Caco-2 (cell line): ENCODE measurements around the gene PAPPA2. TPM values are rescaled to one million over a fixed set of nuclear protein-coding genes. Genes with fewer than 3 reads are reported as not detected.

Experiments used
- BruUV-seq: library from RNA; stranded (reverse); fragments of 400-500 nt; replicated peaks from 2 replicates; lab custom pipeline; 2021; lab: Mats Ljungman, UMichigan
- CTCF ChIA-PET: fragments of 300-600 bp; sonication (Branson Sonifier 250); formaldehyde crosslinking; loops from one replicate; lab custom pipeline; 2022; ENCODE audit warnings: antibody characterized with exemption; lab: Charles Lee
- POLR2A ChIA-PET: fragments of 300-600 bp; sonication (Branson Sonifier 250); formaldehyde crosslinking; loops from one replicate; lab custom pipeline; 2022; ENCODE audit warnings: antibody characterized with exemption; lab: Charles Lee
- DNase-seq, 2 experiments: peaks; one replicate each; pipeline versions ENCODE4 v3.0.0 to v3.0.0-alpha.2; 2020 to 2022
- H3K27me3 ChIP-seq: replicated peaks from 2 replicates; pipeline ENCODE4 v1.6.0; 2011; ENCODE audit warnings: low read length; ENCODE audit not compliant: control insufficient read depth, insufficient read depth
- H3K36me3 ChIP-seq: 2 replicates; pipeline ENCODE4 v1.5.1; 2011; ENCODE audit warnings: low read length; ENCODE audit not compliant: control insufficient read depth, insufficient read depth
- H3K4me1 ChIP-seq: fragments of 250-450 bp; sonication (Bioruptor Pico); 2 replicates; pipeline ENCODE4 v1.5.1; 2020; ENCODE audit warnings: mild to moderate bottlenecking
- H3K4me3 ChIP-seq: 2 replicates; pipeline ENCODE4 v1.5.1; 2011; ENCODE audit warnings: low read depth, mild to moderate bottlenecking, control low read depth, low read length
- H3K9me3 ChIP-seq: fragments of 250-450 bp; sonication (Bioruptor Pico); 2 replicates; pipeline ENCODE4 v1.5.1; 2020; ENCODE audit warnings: mild to moderate bottlenecking, moderate library complexity
- H3K27ac Mint-ChIP-seq: one replicate; pipeline ENCODE4 v1.8.0; 2022; ENCODE audit warnings: mixed read lengths; ENCODE audit not compliant: unreplicated experiment
- H3K27me3 Mint-ChIP-seq: one replicate; pipeline ENCODE4 v1.8.0; 2022; ENCODE audit warnings: mixed read lengths; ENCODE audit not compliant: insufficient read depth, unreplicated experiment
- H3K36me3 Mint-ChIP-seq: one replicate; pipeline ENCODE4 v1.8.0; 2022; ENCODE audit warnings: mild to moderate bottlenecking, mixed read lengths; ENCODE audit not compliant: insufficient read depth, unreplicated experiment
- H3K4me1 Mint-ChIP-seq: one replicate; pipeline ENCODE4 v1.8.0; 2022; ENCODE audit warnings: low read depth, mixed read lengths; ENCODE audit not compliant: unreplicated experiment
- H3K4me3 Mint-ChIP-seq: one replicate; pipeline ENCODE4 v1.8.0; 2022; ENCODE audit warnings: mild to moderate bottlenecking, moderate library complexity, mixed read lengths; ENCODE audit not compliant: unreplicated experiment
- H3K9me3 Mint-ChIP-seq: one replicate; pipeline ENCODE4 v1.8.0; 2022; ENCODE audit warnings: mixed read lengths; ENCODE audit not compliant: unreplicated experiment
- CTCF ChIP-seq, 2 experiments: fragments of 200-600 bp in 1 of 2; IDR thresholded peaks; 1 replicate in 1 of 2; 2 replicates in 1 of 2; pipeline versions ENCODE4 v1.5.1 to v1.8.0; 2011 to 2022; ENCODE audit warnings: antibody characterized with exemption in 1 of 2, control low read depth in 1 of 2, inconsistent platforms in 1 of 2, low read depth in 1 of 2, low read length in 1 of 2, mild to moderate bottlenecking in 1 of 2, moderate library complexity in 1 of 2; ENCODE audit not compliant: insufficient read depth in 1 of 2, severe bottlenecking in 1 of 2, unreplicated experiment in 1 of 2
- intact Hi-C: fragments of 100-400 bp; cut with micrococcal nuclease; formaldehyde crosslinking; loops from one replicate; pipeline ENCODE4 v1.10.0; 2022; ENCODE audit not compliant: unreplicated experiment
- total RNA-seq: library from RNA; stranded (reverse); gene quantifications from 2 replicates; pipeline ENCODE4 v1.2.3, GENCODE V29; 2022

PAPPA2 gene
- total RNA-seq, 1 experiment from 2014 or later: 0.18 TPM

DNA sequence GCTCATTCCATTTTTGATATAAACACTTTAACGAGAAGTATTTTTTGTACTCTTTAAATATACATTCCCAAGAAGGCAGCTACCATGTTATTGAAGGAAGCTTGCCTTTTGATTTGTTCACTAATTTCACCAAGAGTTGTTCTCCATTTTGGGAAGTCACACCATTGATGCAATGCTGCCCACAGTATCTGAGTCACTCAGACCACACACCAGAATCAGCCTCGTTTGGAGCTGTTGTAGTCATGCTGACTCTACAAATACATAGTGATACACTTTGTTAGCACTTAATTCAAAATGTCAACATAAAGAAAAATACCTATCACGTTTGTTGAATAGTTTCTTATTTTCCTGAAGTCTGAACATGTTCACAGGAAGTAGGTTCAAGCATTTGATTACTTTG is 78.7 kb downstream of the PAPPA2 start:
- no peak for DNase-seq
- H3K4me1 ChIP-seq: no peaks in the 10 kb centered on the region
- no peaks in the 10 kb centered on the region for H3K36me3 ChIP-seq
- ChIA-PET CTCF (no interaction called here), POLR2A (no interaction called here)
- Mint-ChIP-seq H3K27me3 (peaks cover 4% of the 10 kb centered on the region), H3K27ac (no peak overlapping the region), H3K36me3 (no peaks in the 10 kb centered on the region), H3K4me3 (no peak overlapping the region), H3K4me1 (no peaks in the 10 kb centered on the region), H3K9me3 (no peaks in the 10 kb centered on the region)
- H3K4me3 ChIP-seq: no peak overlapping the region
- BruUV-seq: no TSS peak
- no peaks in the 10 kb centered on the region for H3K9me3 ChIP-seq
- no peaks in the 10 kb centered on the region for H3K27me3 ChIP-seq
- TF ChIP-seq CTCF (IDR thresholded peaks at IDR 0.05; ENCODE audit: insufficient read depth in 1 of 2, low read depth in 1 of 2, low read length in 1 of 2, severe bottlenecking in 1 of 2, unreplicated experiment in 1 of 2): no peak
- intact Hi-C loops: no loop called here

DNA sequence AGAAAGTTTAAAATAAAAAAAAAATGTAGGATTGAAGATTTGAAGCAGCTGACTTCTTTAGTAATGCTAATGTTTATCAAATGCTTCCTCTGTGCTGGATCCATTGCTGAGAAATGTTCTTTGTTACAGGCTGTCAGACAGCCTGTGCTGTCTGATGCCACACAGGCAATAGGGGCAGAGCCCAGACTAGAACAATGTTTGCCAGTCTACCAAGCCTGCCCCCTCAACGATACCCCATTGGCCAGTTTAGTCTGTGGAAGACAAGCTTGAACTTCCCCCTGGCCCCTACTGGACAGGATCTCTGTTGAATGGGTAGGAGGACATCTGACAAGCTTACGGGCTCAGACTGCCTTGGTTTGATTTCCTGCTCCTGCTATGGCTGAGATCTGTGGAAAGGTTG is 79.4 kb downstream of the PAPPA2 start:
- ChIA-PET POLR2A (no interaction called here), CTCF (no interaction called here)
- no peaks in the 10 kb centered on the region for H3K36me3 Mint-ChIP-seq
- Histone ChIP-seq H3K36me3 (no peaks in the 10 kb centered on the region), H3K27me3 (no peaks in the 10 kb centered on the region), H3K4me1 (no peaks in the 10 kb centered on the region), H3K9me3 (no peaks in the 10 kb centered on the region), H3K4me3 (no peak overlapping the region)
- intact Hi-C loops: no loop called here
- H3K27ac Mint-ChIP-seq: no peak overlapping the region
- H3K4me1 Mint-ChIP-seq: no peaks in the 10 kb centered on the region
- DNase-seq: no peak
- H3K27me3 Mint-ChIP-seq: peaks cover 4% of the 10 kb centered on the region
- no peak for TF ChIP-seq CTCF (IDR thresholded peaks at IDR 0.05; ENCODE audit: insufficient read depth in 1 of 2, low read depth in 1 of 2, low read length in 1 of 2, severe bottlenecking in 1 of 2, unreplicated experiment in 1 of 2)
- no peaks in the 10 kb centered on the region for H3K9me3 Mint-ChIP-seq
- H3K4me3 Mint-ChIP-seq: no peak overlapping the region
- no TSS peak for BruUV-seq

DNA sequence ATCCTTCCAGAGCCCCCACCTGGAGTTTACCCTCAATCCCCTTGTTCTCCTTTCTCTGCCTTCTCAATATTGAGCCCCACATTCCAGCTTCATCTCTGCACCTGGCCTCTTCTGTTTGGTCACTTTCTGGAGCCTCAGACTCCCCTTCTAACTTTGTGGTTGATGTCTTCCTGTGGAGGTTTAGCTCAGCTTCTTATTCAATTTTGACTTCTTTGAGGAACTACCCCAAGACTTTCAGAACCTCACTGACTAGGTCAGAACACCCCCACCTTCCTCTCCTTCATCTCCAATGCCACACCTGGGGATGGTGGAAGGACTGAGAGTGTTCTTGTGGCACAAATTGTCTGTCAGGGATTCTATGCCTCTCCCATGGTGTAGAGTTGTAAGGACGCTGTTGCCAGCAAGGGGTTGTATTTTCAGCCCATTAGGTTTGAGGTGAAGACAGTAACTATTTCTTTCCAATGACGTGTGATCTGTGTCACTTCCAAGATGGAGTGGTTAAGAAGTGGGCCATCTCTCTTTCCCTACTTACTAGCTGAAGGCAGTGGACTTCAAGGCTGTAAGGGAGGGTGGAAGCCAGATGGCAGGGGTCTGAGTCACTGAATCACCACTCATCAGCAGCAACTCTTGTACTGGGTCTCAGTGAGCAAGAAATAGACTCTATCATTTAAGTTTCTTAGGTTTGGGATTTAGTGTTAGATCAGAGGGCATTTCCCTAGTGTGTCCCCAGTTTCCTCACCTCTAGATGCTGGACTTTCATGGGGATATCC is 80.6 kb downstream of the PAPPA2 start:
- intact Hi-C loops: no loop called here
- Mint-ChIP-seq H3K27ac (no peak overlapping the region), H3K4me3 (no peak overlapping the region), H3K4me1 (no peaks in the 10 kb centered on the region), H3K36me3 (no peaks in the 10 kb centered on the region), H3K27me3 (no peaks in the 10 kb centered on the region), H3K9me3 (no peaks in the 10 kb centered on the region)
- ChIA-PET POLR2A (no interaction called here), CTCF (no interaction called here)
- no peak for DNase-seq
- no peaks in the 10 kb centered on the region for H3K27me3 ChIP-seq
- no peaks in the 10 kb centered on the region for H3K4me1 ChIP-seq
- no peak overlapping the region for H3K4me3 ChIP-seq
- no TSS peak for BruUV-seq
- no peaks in the 10 kb centered on the region for H3K36me3 ChIP-seq
- no peaks in the 10 kb centered on the region for H3K9me3 ChIP-seq
- no peak for TF ChIP-seq CTCF (IDR thresholded peaks at IDR 0.05; ENCODE audit: insufficient read depth in 1 of 2, low read depth in 1 of 2, low read length in 1 of 2, severe bottlenecking in 1 of 2, unreplicated experiment in 1 of 2)
